Activated CD4-positive, alpha-beta memory T cell treated with anti-CD3 and anti-CD28 coated beads, Interleukin-2, amount 10 ng/mL, durations not matched to agents 7 days and 5 days (primary cell): ENCODE data around the gene OR4N5. TPM values are rescaled to one million over a fixed set of nuclear protein-coding genes. Genes with fewer than 3 reads are reported as not detected.
"Not testable (repeated sequence)": the region's sequence is repeated elsewhere in the genome, so short reads cannot be mapped to it uniquely, and the experiment has no call there.

ENCODE experiments used
- CTCF ChIA-PET: fragments of 350-600 bp; sonication (Branson Sonifier 250); formaldehyde crosslinking; loops from one replicate; lab custom pipeline; 2021; ENCODE audit warnings: antibody characterized with exemption, inconsistent platforms; lab: Charles Lee
- POLR2A ChIA-PET: fragments of 350-600 bp; sonication (Branson Sonifier 250); formaldehyde crosslinking; loops from one replicate; lab custom pipeline; 2021; ENCODE audit warnings: antibody characterized with exemption; lab: Charles Lee
- DNase-seq: peaks from one replicate; pipeline ENCODE4 v3.0.0-alpha.2; 2020
- H3K27ac Mint-ChIP-seq: one replicate; pipeline ENCODE4 v1.8.0; 2021; ENCODE audit warnings: mild to moderate bottlenecking, mixed read lengths
- H3K27me3 Mint-ChIP-seq: one replicate; pipeline ENCODE4 v1.8.0; 2021; ENCODE audit warnings: mixed read lengths
- H3K36me3 Mint-ChIP-seq: one replicate; pipeline ENCODE4 v1.8.0; 2021; ENCODE audit warnings: low read depth, mixed read lengths
- H3K4me1 Mint-ChIP-seq: one replicate; pipeline ENCODE4 v1.8.0; 2021; ENCODE audit warnings: mixed read lengths
- H3K4me3 Mint-ChIP-seq: one replicate; pipeline ENCODE4 v1.8.0; 2021; ENCODE audit warnings: mild to moderate bottlenecking, mixed read lengths
- H3K9me3 Mint-ChIP-seq: one replicate; pipeline ENCODE4 v1.8.0; 2021; ENCODE audit warnings: mixed read lengths
- total RNA-seq, 2 experiments: library from RNA; stranded (reverse); gene quantifications; one replicate each; pipeline ENCODE4 v1.2.3, GENCODE V29; 2021

The OR4N5 gene, protein sequence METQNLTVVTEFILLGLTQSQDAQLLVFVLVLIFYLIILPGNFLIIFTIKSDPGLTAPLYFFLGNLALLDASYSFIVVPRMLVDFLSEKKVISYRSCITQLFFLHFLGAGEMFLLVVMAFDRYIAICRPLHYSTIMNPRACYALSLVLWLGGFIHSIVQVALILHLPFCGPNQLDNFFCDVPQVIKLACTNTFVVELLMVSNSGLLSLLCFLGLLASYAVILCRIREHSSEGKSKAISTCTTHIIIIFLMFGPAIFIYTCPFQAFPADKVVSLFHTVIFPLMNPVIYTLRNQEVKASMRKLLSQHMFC
- total RNA-seq, result not detected

DNA sequence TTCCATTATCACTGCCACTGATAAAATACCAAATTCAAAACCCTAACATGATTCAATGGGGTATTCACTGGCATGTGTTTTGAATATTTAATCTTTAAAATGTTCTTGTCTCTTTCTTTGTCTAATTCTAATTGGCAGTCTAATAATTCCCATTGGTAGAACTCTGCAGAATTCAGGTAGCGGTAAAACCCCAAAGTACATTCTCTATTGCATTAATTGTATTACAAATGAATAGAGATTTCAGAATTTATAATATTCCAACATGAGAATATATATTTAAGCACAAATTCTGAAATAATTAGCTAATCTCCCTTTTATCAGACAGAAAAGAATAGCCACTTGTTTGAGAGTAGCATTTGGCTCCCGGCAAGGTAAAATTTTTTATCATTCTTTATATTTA lies at the start of gene OR4N5:
OR4N5 (plus strand) TSS at position 301 of the 400 bp plus-strand sequence. CDS start 4,916 bp downstream, outside the sequence.
- ChIA-PET POLR2A (no interaction called here), CTCF (no interaction called here)
- H3K27ac Mint-ChIP-seq, result no peak within 1 kb of the TSS
- peaks cover 5% of the 10 kb centered on the region for H3K27me3 Mint-ChIP-seq
- H3K4me3 Mint-ChIP-seq, result no peak within 1 kb of the TSS
- no peaks in the 10 kb centered on the region for H3K36me3 Mint-ChIP-seq
- H3K9me3 Mint-ChIP-seq, result no peaks in the 10 kb centered on the region
- no peak for DNase-seq
- no peaks in the 10 kb centered on the region for H3K4me1 Mint-ChIP-seq

- ChIA-PET POLR2A (no interaction called here), CTCF (no interaction called here)
- Mint-ChIP-seq H3K27me3 (no peaks in the 10 kb centered on the region), H3K27ac (no peak overlapping the region), H3K36me3 (no peaks in the 10 kb centered on the region), H3K9me3 (no peaks in the 10 kb centered on the region), H3K4me3 (no peak overlapping the region), H3K4me1 (no peaks in the 10 kb centered on the region)
- no peak for DNase-seq
Observed at GRCh38 chr14:20092050-20092449, 46.6 kb upstream of the OR4N5 start.

DNA sequence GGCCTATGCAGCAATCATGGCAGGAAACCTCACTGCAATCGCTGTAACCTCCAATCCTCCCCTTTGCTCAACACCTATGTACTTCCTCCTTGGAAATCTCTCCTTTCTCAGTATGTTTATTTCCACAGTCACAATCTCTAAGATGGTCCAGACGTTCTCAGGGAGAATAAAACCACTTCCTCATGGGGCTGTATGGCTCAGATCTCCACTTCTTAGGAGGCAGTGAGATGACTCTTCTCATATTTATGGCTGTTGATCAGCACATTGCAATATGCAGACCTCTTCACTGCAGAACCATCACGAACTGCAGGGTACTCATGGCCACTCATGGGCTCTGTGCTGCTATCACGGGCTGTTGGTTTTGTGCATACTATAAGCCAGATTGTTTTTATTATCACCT lies 45.2 kb upstream of the OR4N5 start:
- Mint-ChIP-seq H3K9me3 (no peaks in the 10 kb centered on the region), H3K27me3 (no peaks in the 10 kb centered on the region), H3K4me3 (no peak overlapping the region), H3K36me3 (no peaks in the 10 kb centered on the region), H3K4me1 (no peaks in the 10 kb centered on the region), H3K27ac (no peak overlapping the region)
- no peak for DNase-seq
- ChIA-PET CTCF (no interaction called here), POLR2A (no interaction called here)

- H3K36me3 Mint-ChIP-seq, H3K4me3 Mint-ChIP-seq, H3K4me1 Mint-ChIP-seq, H3K27me3 Mint-ChIP-seq, DNase-seq, CTCF ChIA-PET, POLR2A ChIA-PET, H3K9me3 Mint-ChIP-seq, H3K27ac Mint-ChIP-seq: not testable (repeated sequence)
Observed at GRCh38 chr14:20098926-20099770, 39.5 kb upstream of the OR4N5 start.

DNA sequence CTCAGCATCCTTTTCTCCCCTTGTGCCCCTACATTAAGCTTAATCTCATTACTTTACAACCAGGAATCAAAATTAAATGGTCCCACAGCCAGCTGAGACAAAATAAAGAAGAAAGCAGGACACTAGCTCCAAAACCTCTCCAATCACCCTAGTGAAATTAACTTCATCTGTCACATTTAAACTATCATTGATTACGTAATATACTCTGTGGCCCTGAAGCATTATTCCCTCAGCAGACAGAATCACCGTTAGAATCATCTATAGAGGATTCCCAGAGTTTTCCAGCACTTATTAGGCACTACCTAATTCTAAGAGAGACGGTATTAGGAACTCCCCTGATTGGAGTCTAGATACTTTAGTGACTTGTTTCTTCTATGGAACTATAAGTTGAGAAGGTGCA lies 28.2 kb upstream of the OR4N5 start, which contains the start of gene OR4K17:
OR4K17 (plus strand) TSS at position 302 of the 400 bp plus-strand sequence. CDS start 6,761 bp downstream, outside the sequence.
- Mint-ChIP-seq H3K4me1 (no peaks in the 10 kb centered on the region), H3K27ac (no peak within 1 kb of the TSS)
- CTCF ChIA-PET, result no interaction called here

GRCh38 chr14:20112321-20112720 lies 26.3 kb upstream of the OR4N5 start:
- POLR2A ChIA-PET, result no interaction called here
- no peaks in the 10 kb centered on the region for H3K9me3 Mint-ChIP-seq
- H3K27ac Mint-ChIP-seq, result no peak overlapping the region
- no peaks in the 10 kb centered on the region for H3K36me3 Mint-ChIP-seq
- H3K4me1 Mint-ChIP-seq, result no peaks in the 10 kb centered on the region
- CTCF ChIA-PET, result no interaction called here
- H3K4me3 Mint-ChIP-seq, result no peak overlapping the region
- no peaks in the 10 kb centered on the region for H3K27me3 Mint-ChIP-seq
- DNase-seq, result no peak

More for the DNA sequence above, 28.2 kb upstream of the OR4N5 start, which contains the start of gene OR4K17:
- H3K4me3 Mint-ChIP-seq, result no peak within 1 kb of the TSS
- no peak for DNase-seq
- POLR2A ChIA-PET, result no interaction called here
- H3K36me3 Mint-ChIP-seq, result no peaks in the 10 kb centered on the region
- H3K27me3 Mint-ChIP-seq, result no peaks in the 10 kb centered on the region
- no peaks in the 10 kb centered on the region for H3K9me3 Mint-ChIP-seq

GRCh38 chr14:20116748-20117147 lies 21.9 kb upstream of the OR4N5 start:
- peaks cover 16% of the 10 kb centered on the region for H3K9me3 Mint-ChIP-seq
- H3K27me3 Mint-ChIP-seq, result no peaks in the 10 kb centered on the region
- no peaks in the 10 kb centered on the region for H3K4me1 Mint-ChIP-seq
- no peak overlapping the region for H3K27ac Mint-ChIP-seq
- H3K36me3 Mint-ChIP-seq, result no peaks in the 10 kb centered on the region
- POLR2A ChIA-PET, result no interaction called here
- no peak overlapping the region for H3K4me3 Mint-ChIP-seq
- CTCF ChIA-PET, result no interaction called here
- DNase-seq, result no peak

DNA sequence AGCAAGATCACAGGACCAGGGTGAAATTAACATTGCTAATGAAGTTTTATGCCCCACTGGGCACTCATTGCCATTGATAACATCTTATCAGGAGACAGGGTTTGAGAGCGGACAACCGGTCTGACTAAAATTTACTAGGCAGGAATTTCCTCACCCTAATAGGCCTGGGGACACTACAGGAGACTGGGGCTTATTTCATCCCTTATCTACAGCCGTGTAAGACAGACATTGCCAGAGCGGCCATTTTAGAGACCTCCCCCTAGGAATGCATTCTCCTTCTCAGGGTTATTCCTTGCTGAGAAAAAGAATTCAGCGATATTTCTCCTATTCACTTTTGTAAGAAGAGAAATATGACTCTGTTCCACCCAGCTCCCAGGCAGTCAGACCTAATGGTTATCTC lies 19.8 kb upstream of the OR4N5 start:
- H3K27ac Mint-ChIP-seq, result no peak overlapping the region
- H3K4me1 Mint-ChIP-seq, result no peaks in the 10 kb centered on the region
- peaks cover 16% of the 10 kb centered on the region for H3K9me3 Mint-ChIP-seq
- DNase-seq, result no peak
- CTCF ChIA-PET, result no interaction called here
- H3K27me3 Mint-ChIP-seq, result peaks cover 3% of the 10 kb centered on the region
- H3K4me3 Mint-ChIP-seq, result no peak overlapping the region
- H3K36me3 Mint-ChIP-seq, result no peaks in the 10 kb centered on the region
- POLR2A ChIA-PET, result no interaction called here

- ChIA-PET POLR2A (no interaction called here), CTCF (no interaction called here)
- Mint-ChIP-seq H3K27me3 (no peaks in the 10 kb centered on the region), H3K4me1 (no peaks in the 10 kb centered on the region), H3K36me3 (no peaks in the 10 kb centered on the region), H3K9me3 (no peaks in the 10 kb centered on the region), H3K4me3 (no peak overlapping the region), H3K27ac (no peak overlapping the region)
- DNase-seq, result no peak
Observed at GRCh38 chr14:20143911-20144310, 5.3 kb downstream of the OR4N5 start.

DNA sequence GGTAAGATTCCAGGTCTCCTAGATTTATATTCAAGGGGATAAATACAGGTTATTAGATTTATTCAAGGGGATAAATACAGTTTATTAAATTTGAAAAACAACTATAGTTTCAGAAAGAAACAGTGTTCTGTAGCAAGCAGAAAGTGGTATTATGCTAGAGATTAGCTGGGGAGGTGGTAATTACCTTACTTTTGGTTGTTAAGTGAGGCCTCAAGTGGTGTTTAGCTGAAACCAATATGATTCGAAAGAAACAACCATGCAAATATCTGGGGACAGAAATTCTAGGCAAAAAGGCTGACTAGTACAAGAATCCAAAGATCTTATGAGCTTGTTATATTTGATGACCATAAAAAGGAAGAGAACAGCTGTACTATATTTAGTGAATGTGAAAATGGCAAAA lies 6.2 kb downstream of the OR4N5 start:
- ChIA-PET POLR2A (no interaction called here), CTCF (no interaction called here)
- Mint-ChIP-seq H3K27me3 (no peaks in the 10 kb centered on the region), H3K27ac (no peak overlapping the region), H3K4me3 (no peak overlapping the region), H3K4me1 (no peaks in the 10 kb centered on the region), H3K9me3 (no peaks in the 10 kb centered on the region), H3K36me3 (no peaks in the 10 kb centered on the region)
- no peak for DNase-seq

DNA sequence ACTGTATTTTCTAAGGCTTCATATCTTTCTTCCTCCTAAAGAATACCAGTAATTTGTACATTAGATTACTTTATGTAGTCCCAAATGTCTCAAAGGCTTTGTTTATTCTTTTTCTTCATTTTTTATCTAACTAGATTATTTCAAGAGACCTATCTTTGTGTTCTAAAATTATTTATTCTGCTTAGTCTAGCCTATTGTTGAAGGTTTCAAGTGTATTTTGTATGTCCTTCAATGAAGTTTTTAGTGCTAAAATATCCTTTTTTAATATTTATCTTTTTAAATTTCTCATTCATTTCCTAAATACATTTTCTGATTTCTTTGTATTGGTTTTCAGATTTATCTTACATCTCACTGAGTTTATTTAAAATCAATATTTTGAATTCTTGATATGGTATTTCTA lies 25.8 kb downstream of the OR4N5 start:
- no peak for DNase-seq
- no peaks in the 10 kb centered on the region for H3K36me3 Mint-ChIP-seq
- no peak overlapping the region for H3K4me3 Mint-ChIP-seq
- H3K27me3 Mint-ChIP-seq, result no peaks in the 10 kb centered on the region
- no peak overlapping the region for H3K27ac Mint-ChIP-seq
- peaks cover 5% of the 10 kb centered on the region for H3K9me3 Mint-ChIP-seq
- CTCF ChIA-PET, result no interaction called here
- no peaks in the 10 kb centered on the region for H3K4me1 Mint-ChIP-seq
- POLR2A ChIA-PET, result no interaction called here

DNA sequence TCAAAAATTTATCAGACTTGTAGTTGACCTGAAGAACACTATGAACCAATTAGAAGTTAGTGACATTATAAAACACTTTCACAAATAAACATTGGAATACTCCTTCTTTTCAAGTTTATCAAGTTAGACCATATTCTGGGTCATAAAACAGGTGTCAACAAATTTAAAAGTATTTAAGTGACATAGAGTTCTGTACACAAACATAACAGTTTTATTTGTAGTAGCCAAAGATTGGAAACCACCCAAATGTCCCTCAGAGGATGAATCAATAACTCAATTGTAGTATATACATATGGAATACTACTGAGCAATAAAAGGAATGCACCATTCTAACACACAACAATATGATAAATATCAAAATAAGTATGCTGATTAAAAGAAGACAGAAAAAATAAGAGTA lies 28.5 kb downstream of the OR4N5 start:
- DNase-seq, result no peak
- CTCF ChIA-PET, result no interaction called here
- POLR2A ChIA-PET, result no interaction called here
- Mint-ChIP-seq H3K27me3 (no peaks in the 10 kb centered on the region), H3K4me1 (no peaks in the 10 kb centered on the region), H3K36me3 (no peaks in the 10 kb centered on the region), H3K27ac (no peak overlapping the region), H3K9me3 (peaks cover 5% of the 10 kb centered on the region), H3K4me3 (no peak overlapping the region)

DNA sequence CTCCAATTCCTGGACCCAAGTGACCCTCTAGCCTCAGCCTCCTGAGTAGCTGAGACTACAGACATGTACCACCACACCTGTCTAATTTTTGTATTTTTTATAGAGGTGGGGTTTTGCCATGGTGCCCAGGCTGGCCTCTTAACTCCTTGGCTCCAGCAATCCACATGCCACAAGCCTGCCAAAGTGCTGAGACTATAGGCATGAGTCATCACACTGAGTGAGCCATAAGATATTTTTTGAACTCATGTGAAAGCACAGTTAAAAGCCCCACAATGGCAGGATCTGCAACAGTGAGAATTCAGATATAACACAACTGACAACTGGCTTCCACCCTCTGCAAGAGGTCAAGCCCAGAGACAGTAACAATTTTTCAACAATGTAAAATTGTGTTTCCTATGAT lies 31.2 kb downstream of the OR4N5 start:
- DNase-seq, H3K27me3 Mint-ChIP-seq, H3K4me1 Mint-ChIP-seq, POLR2A ChIA-PET, H3K9me3 Mint-ChIP-seq, CTCF ChIA-PET, H3K27ac Mint-ChIP-seq, H3K36me3 Mint-ChIP-seq, H3K4me3 Mint-ChIP-seq: not testable (repeated sequence)
